Measurements from ENCODE around the gene C6orf89.

DNA sequence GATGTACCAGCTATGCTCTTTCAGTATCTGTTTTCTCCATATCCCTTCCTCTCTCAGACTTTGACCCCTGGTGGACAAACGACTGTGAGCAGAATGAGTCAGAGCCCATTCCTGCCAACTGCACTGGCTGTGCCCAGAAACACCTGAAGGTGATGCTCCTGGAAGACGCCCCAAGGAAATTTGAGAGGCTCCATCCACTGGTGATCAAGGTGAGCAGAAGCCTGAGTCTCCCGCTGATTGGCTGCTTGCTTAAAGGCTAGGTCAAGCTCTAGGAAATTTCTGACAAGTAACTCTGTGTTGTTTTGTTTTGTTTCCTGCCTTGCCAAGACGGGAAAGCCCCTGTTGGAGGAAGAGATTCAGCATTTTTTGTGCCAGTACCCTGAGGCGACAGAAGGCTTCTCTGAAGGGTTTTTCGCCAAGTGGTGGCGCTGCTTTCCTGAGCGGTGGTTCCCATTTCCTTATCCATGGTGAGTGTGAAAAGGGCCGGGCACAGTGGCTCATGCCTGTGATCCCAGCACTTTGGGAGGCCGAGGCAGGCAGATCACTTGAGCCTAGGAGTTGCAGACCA lies 28.6 kb downstream of the C6orf89 start:
- TF ChIP-seq, protein P1, sequence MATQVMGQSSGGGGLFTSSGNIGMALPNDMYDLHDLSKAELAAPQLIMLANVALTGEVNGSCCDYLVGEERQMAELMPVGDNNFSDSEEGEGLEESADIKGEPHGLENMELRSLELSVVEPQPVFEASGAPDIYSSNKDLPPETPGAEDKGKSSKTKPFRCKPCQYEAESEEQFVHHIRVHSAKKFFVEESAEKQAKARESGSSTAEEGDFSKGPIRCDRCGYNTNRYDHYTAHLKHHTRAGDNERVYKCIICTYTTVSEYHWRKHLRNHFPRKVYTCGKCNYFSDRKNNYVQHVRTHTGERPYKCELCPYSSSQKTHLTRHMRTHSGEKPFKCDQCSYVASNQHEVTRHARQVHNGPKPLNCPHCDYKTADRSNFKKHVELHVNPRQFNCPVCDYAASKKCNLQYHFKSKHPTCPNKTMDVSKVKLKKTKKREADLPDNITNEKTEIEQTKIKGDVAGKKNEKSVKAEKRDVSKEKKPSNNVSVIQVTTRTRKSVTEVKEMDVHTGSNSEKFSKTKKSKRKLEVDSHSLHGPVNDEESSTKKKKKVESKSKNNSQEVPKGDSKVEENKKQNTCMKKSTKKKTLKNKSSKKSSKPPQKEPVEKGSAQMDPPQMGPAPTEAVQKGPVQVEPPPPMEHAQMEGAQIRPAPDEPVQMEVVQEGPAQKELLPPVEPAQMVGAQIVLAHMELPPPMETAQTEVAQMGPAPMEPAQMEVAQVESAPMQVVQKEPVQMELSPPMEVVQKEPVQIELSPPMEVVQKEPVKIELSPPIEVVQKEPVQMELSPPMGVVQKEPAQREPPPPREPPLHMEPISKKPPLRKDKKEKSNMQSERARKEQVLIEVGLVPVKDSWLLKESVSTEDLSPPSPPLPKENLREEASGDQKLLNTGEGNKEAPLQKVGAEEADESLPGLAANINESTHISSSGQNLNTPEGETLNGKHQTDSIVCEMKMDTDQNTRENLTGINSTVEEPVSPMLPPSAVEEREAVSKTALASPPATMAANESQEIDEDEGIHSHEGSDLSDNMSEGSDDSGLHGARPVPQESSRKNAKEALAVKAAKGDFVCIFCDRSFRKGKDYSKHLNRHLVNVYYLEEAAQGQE (IDR thresholded peaks at IDR 0.05; ENCODE audit: insufficient read depth in 1 of 2, low read depth in 2 of 2, low read length in 2 of 2) = no peak
- TF ChIP-seq POLR2AphosphoS5 (IDR thresholded peaks at IDR 0.05; ENCODE audit: low read depth, low read length) = no peak
